HEK293 (cell line): Measurements from ENCODE around the gene TSPO2.

Experiments used
- CTCF ChIA-PET: fragments of 350-600 bp; formaldehyde crosslinking; extraction: SDS; loops from one replicate; lab custom pipeline; 2021; ENCODE audit warnings: antibody characterized with exemption; lab: Yijun Ruan, JAX
- POLR2A ChIA-PET: fragments of 300-600 bp; formaldehyde crosslinking; extraction: SDS; loops from one replicate; lab custom pipeline; 2020; ENCODE audit warnings: antibody characterized with exemption, inconsistent platforms; lab: Yijun Ruan, JAX
- H3K27ac ChIP-seq: fragments of 200-500 bp; sonication (Bioruptor generic); 2 replicates; pipeline ENCODE4 v1.5.1; 2014; ENCODE audit warnings: low read depth, low read length, control low read depth, inconsistent platforms; ENCODE audit errors: extremely low read depth
- H3K36me3 ChIP-seq, 2 experiments: fragments of 200-500 bp in 1 of 2; sonication (Bioruptor generic) in 1 of 2; 1 replicate in 1 of 2; 2 replicates in 1 of 2; pipeline ENCODE4 v1.5.1; 2014 to 2017; ENCODE audit warnings: inconsistent platforms in 2 of 2, low read length in 2 of 2; ENCODE audit not compliant: control insufficient read depth in 2 of 2, insufficient read depth in 1 of 2
- H3K4me1 ChIP-seq: fragments of 200-500 bp; sonication (Bioruptor generic); 2 replicates; pipeline ENCODE4 v1.5.1; 2014; ENCODE audit warnings: mild to moderate bottlenecking, low read length, inconsistent platforms; ENCODE audit not compliant: control insufficient read depth, insufficient read depth
- H3K4me3 ChIP-seq: 2 replicates; pipeline ENCODE4 v1.5.1; 2011; ENCODE audit warnings: low read depth, mild to moderate bottlenecking, control low read depth, low read length, moderate library complexity
- H3K9me3 ChIP-seq: fragments of 200-500 bp; sonication (Bioruptor generic); 2 replicates; pipeline ENCODE4 v1.5.1; 2014; ENCODE audit warnings: low read depth, low read length, inconsistent platforms; ENCODE audit not compliant: control insufficient read depth, insufficient read depth
- GLIS2 ChIP-seq: fragments of 450-650 bp; formaldehyde crosslinking; IDR thresholded peaks from 2 replicates; pipeline ENCODE4 v1.5.1; 2016; ENCODE audit warnings: missing biosample characterization, missing genetic modification characterization
- KLF10 ChIP-seq: fragments of 450-650 bp; IDR thresholded peaks from 2 replicates; pipeline ENCODE4 v1.5.1; 2018; ENCODE audit warnings: missing biosample characterization, mild to moderate bottlenecking, missing genetic modification characterization
- ZBTB17 ChIP-seq: fragments of 450-650 bp; formaldehyde crosslinking; IDR thresholded peaks from 2 replicates; pipeline ENCODE4 v1.5.1; 2016; ENCODE audit warnings: missing biosample characterization, missing genetic modification characterization
- ZBTB48 ChIP-seq: fragments of 450-650 bp; formaldehyde crosslinking; IDR thresholded peaks from 2 replicates; pipeline ENCODE4 v1.5.1; 2016; ENCODE audit warnings: missing biosample characterization, missing genetic modification characterization
- ZIC2 ChIP-seq: fragments of 450-650 bp; formaldehyde crosslinking; IDR thresholded peaks from 2 replicates; pipeline ENCODE4 v1.5.1; 2016; ENCODE audit warnings: missing biosample characterization, missing genetic modification characterization
- ZNF112 ChIP-seq: fragments of 450-650 bp; formaldehyde crosslinking; IDR thresholded peaks from 2 replicates; pipeline ENCODE4 v1.5.0; 2017; ENCODE audit warnings: missing biosample characterization, missing genetic modification characterization
- ZNF16 ChIP-seq: fragments of 450-650 bp; formaldehyde crosslinking; IDR thresholded peaks from 2 replicates; pipeline ENCODE4 v1.5.1; 2016; ENCODE audit warnings: low read depth, missing biosample characterization, missing genetic modification characterization
- ZNF202 ChIP-seq: fragments of 450-650 bp; formaldehyde crosslinking; IDR thresholded peaks from 2 replicates; pipeline ENCODE4 v1.5.1; 2016; ENCODE audit warnings: missing biosample characterization, missing genetic modification characterization, borderline replicate concordance
- ZNF24 ChIP-seq: fragments of 450-650 bp; formaldehyde crosslinking; IDR thresholded peaks from 2 replicates; pipeline ENCODE4 v1.5.1; 2016; ENCODE audit warnings: missing biosample characterization, missing genetic modification characterization
- ZNF354C ChIP-seq: fragments of 450-650 bp; formaldehyde crosslinking; IDR thresholded peaks from 2 replicates; pipeline ENCODE4 v1.5.1; 2016; ENCODE audit warnings: missing biosample characterization, missing genetic modification characterization, low read depth, borderline replicate concordance
- ZNF366 ChIP-seq: fragments of 450-650 bp; formaldehyde crosslinking; conservative IDR thresholded peaks from 2 replicates; pipeline ENCODE4 v1.5.1; 2016; ENCODE audit warnings: missing biosample characterization, missing genetic modification characterization
- ZNF394 ChIP-seq: fragments of 450-650 bp; formaldehyde crosslinking; IDR thresholded peaks from 2 replicates; pipeline ENCODE4 v1.5.1; 2016; ENCODE audit warnings: missing biosample characterization, missing genetic modification characterization, mild to moderate bottlenecking, moderate library complexity, borderline replicate concordance
- ZNF426 ChIP-seq: fragments of 450-650 bp; formaldehyde crosslinking; IDR thresholded peaks from 2 replicates; pipeline ENCODE4 v1.5.1; 2017; ENCODE audit warnings: missing biosample characterization, missing genetic modification characterization, mild to moderate bottlenecking, inconsistent platforms, moderate library complexity
- ZNF521 ChIP-seq: fragments of 450-650 bp; formaldehyde crosslinking; IDR thresholded peaks from 2 replicates; pipeline ENCODE4 v1.5.1; 2017; ENCODE audit warnings: missing biosample characterization, mild to moderate bottlenecking, missing genetic modification characterization
- ZNF791 ChIP-seq: fragments of 450-650 bp; formaldehyde crosslinking; IDR thresholded peaks from 2 replicates; pipeline ENCODE4 v1.5.1; 2016; ENCODE audit warnings: missing biosample characterization, missing genetic modification characterization
- ZNF830 ChIP-seq: fragments of 450-650 bp; IDR thresholded peaks from 2 replicates; pipeline ENCODE4 v1.5.0; 2018; ENCODE audit warnings: missing biosample characterization, missing genetic modification characterization, low read depth, mild to moderate bottlenecking, moderate library complexity
- TF ChIP-seq, protein P1 (sequence below): fragments of 450-650 bp; formaldehyde crosslinking; IDR thresholded peaks from 2 replicates; pipeline ENCODE4 v1.5.1; 2016; ENCODE audit warnings: missing biosample characterization, missing genetic modification characterization
- TF ChIP-seq, protein P2 (sequence below): fragments of 450-650 bp; formaldehyde crosslinking; IDR thresholded peaks from 2 replicates; pipeline ENCODE4 v1.5.1; 2016; ENCODE audit warnings: missing biosample characterization, missing genetic modification characterization
- TF ChIP-seq, protein P3 (sequence below): fragments of 450-650 bp; formaldehyde crosslinking; IDR thresholded peaks from 2 replicates; pipeline ENCODE4 v1.5.1; 2016; ENCODE audit warnings: missing biosample characterization, missing genetic modification characterization
- TF ChIP-seq, protein P4 (sequence below): fragments of 450-650 bp; formaldehyde crosslinking; IDR thresholded peaks from 2 replicates; pipeline ENCODE4; 2016; ENCODE audit warnings: missing biosample characterization, missing genetic modification characterization
- TF ChIP-seq, protein P5 (sequence below): fragments of 450-650 bp; formaldehyde crosslinking; IDR thresholded peaks from 2 replicates; pipeline ENCODE4 v1.5.1; 2016; ENCODE audit warnings: missing biosample characterization, missing genetic modification characterization, low read depth
- TF ChIP-seq, protein P6 (sequence below): fragments of 450-650 bp; formaldehyde crosslinking; IDR thresholded peaks from 2 replicates; pipeline ENCODE4 v1.5.1; 2016; ENCODE audit warnings: missing biosample characterization, missing genetic modification characterization

The TSPO2 gene

DNA sequence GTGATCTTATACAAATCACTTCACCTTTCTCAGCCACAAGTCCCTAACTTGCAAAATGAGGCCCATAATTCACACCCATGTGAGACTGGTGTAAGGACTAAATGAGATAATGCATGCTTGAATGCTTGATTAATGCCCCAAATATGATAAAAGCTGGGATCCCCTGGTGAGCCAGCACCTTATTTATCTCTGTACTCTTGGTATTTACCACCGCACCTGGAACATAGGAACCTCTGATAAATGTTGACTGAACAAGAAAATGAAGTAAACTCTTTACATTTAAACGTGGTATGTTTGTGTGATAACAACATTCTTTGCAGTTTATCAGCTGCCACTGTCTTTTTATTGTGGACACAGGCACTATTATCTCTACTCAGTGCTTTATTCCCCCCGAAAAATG, 8.3 kb downstream of the TSPO2 start:
- Histone ChIP-seq H3K4me3 (no peak overlapping the region), H3K36me3 (no peaks in the 10 kb centered on the region), H3K27ac (no peak overlapping the region), H3K9me3 (no peaks in the 10 kb centered on the region), H3K4me1 (no peaks in the 10 kb centered on the region)
- ChIA-PET POLR2A (no interaction called here), CTCF (interaction anchor here (0.5 to 10.6 kb wide), 6 partner anchors 11 to 726 kb away, joined by 3 to 100 read pairs (median 4); partner anchors contain the start of genes LRFN2, TSPO2 and UNC5CL)
- no peak for TF ChIP-seq ZNF24
- TF ChIP-seq, protein P1, sequence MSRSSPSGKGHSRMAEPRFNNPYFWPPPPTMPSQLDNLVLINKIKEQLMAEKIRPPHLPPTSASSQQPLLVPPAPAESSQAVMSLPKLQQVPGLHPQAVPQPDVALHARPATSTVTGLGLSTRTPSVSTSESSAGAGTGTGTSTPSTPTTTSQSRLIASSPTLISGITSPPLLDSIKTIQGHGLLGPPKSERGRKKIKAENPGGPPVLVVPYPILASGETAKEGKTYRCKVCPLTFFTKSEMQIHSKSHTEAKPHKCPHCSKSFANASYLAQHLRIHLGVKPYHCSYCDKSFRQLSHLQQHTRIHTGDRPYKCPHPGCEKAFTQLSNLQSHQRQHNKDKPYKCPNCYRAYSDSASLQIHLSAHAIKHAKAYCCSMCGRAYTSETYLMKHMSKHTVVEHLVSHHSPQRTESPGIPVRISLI (tag by site-specific recombination) = no peak
- TF ChIP-seq ZNF354C (tag by site-specific recombination) = no peak
- TF ChIP-seq ZBTB17 = no peak
- TF ChIP-seq, protein P2, sequence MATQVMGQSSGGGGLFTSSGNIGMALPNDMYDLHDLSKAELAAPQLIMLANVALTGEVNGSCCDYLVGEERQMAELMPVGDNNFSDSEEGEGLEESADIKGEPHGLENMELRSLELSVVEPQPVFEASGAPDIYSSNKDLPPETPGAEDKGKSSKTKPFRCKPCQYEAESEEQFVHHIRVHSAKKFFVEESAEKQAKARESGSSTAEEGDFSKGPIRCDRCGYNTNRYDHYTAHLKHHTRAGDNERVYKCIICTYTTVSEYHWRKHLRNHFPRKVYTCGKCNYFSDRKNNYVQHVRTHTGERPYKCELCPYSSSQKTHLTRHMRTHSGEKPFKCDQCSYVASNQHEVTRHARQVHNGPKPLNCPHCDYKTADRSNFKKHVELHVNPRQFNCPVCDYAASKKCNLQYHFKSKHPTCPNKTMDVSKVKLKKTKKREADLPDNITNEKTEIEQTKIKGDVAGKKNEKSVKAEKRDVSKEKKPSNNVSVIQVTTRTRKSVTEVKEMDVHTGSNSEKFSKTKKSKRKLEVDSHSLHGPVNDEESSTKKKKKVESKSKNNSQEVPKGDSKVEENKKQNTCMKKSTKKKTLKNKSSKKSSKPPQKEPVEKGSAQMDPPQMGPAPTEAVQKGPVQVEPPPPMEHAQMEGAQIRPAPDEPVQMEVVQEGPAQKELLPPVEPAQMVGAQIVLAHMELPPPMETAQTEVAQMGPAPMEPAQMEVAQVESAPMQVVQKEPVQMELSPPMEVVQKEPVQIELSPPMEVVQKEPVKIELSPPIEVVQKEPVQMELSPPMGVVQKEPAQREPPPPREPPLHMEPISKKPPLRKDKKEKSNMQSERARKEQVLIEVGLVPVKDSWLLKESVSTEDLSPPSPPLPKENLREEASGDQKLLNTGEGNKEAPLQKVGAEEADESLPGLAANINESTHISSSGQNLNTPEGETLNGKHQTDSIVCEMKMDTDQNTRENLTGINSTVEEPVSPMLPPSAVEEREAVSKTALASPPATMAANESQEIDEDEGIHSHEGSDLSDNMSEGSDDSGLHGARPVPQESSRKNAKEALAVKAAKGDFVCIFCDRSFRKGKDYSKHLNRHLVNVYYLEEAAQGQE (tag by site-specific recombination) = no peak
- no peak for TF ChIP-seq ZNF426 (tag by site-specific recombination)

DNA sequence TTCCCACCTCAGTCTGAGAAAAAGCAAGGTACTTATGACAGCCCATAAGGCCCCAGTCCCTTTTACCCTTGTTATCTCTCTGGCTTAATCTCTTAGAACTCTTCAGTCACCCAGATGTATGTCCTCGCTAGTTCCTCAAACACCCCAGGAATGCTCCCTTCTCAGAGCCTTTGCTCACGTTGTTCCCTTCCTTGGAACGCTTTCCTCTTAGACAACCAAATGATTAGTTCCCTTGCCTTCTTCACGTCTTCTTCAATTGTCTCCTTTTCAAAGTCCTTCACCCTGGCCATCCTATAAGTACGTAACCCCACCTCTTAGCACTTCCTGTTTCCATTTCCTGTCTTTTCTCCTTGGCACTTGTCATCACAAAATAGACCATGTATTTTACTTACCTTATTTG, 9.6 kb downstream of the TSPO2 start:
- POLR2A ChIA-PET = no interaction called here
- H3K36me3 ChIP-seq = no peaks in the 10 kb centered on the region
- H3K27ac ChIP-seq = no peak overlapping the region
- no peaks in the 10 kb centered on the region for H3K9me3 ChIP-seq
- no peak overlapping the region for H3K4me3 ChIP-seq
- H3K4me1 ChIP-seq = no peaks in the 10 kb centered on the region
- TF ChIP-seq ZBTB48 (tag by site-specific recombination) (no peak), GLIS2 (tag by site-specific recombination) (no peak)
- TF ChIP-seq, protein P3, sequence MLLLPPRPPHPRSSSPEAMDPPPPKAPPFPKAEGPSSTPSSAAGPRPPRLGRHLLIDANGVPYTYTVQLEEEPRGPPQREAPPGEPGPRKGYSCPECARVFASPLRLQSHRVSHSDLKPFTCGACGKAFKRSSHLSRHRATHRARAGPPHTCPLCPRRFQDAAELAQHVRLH (tag by site-specific recombination) = no peak
- TF ChIP-seq, protein P4, sequence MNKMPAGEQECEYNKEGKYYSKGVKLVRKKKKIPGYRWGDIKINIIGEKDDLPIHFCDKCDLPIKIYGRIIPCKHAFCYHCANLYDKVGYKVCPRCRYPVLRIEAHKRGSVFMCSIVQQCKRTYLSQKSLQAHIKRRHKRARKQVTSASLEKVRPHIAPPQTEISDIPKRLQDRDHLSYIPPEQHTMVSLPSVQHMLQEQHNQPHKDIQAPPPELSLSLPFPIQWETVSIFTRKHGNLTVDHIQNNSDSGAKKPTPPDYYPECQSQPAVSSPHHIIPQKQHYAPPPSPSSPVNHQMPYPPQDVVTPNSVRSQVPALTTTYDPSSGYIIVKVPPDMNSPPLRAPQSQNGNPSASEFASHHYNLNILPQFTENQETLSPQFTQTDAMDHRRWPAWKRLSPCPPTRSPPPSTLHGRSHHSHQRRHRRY (tag by site-specific recombination) = no peak
- CTCF ChIA-PET = interaction anchor here (1.0 to 10.6 kb wide), 2 partner anchors 13 to 17 kb away, joined by 4 to 100 read pairs; partner anchors contain the start of genes TSPO2 and UNC5CL

DNA sequence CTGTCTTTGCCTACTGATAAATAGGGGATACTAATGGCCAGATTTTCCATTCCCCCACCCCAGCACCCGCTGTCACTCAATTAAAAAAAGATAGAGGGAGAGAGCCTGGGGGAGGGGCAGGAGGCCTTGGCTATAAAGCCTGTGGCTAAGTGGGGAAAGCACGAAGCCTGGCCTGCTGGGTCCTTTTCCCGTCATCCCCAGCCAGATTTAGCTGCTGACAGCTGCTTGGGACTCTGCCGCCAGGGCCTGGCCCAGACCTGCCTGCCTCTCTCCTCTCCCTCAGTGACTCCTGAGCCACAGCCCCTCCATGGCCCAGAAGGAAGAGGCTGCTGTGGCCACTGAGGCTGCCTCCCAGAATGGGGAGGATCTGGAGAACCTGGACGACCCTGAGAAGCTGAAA, 10.8 kb downstream of the TSPO2 start, which contains the start of gene APOBEC2:
Gene APOBEC2, plus strand, starts transcription at position 162 of the 400 bp plus-strand sequence. Its CDS starts 146 bp downstream, at position 308.
- H3K27ac ChIP-seq = no peak within 1 kb of the TSS
- POLR2A ChIA-PET = no interaction called here

More for the DNA sequence above, 10.8 kb downstream of the TSPO2 start, which contains the start of gene APOBEC2:
- Histone ChIP-seq H3K4me3 (no peak within 1 kb of the TSS), H3K9me3 (no peaks in the 10 kb centered on the region), H3K36me3 (no peaks in the 10 kb centered on the region), H3K4me1 (no peaks in the 10 kb centered on the region)
- no peak for TF ChIP-seq ZNF830 (tag by site-specific recombination)
- no peak for TF ChIP-seq ZBTB17
- no peak for TF ChIP-seq ZNF521 (tag by site-specific recombination)
- TF ChIP-seq ZNF202 (tag by site-specific recombination) = no peak
- no peak for TF ChIP-seq ZNF16 (tag by site-specific recombination)
- no peak for TF ChIP-seq ZBTB48 (tag by site-specific recombination)
- TF ChIP-seq ZNF112 (tag by site-specific recombination) = no peak
- no peak for TF ChIP-seq ZNF366
- TF ChIP-seq ZNF791 (tag by site-specific recombination) = no peak
- no peak for TF ChIP-seq ZNF394 (tag by site-specific recombination)
- TF ChIP-seq KLF10 (tag by site-specific recombination) = no peak
- no peak for TF ChIP-seq ZIC2 (tag by site-specific recombination)
- TF ChIP-seq, protein P5, sequence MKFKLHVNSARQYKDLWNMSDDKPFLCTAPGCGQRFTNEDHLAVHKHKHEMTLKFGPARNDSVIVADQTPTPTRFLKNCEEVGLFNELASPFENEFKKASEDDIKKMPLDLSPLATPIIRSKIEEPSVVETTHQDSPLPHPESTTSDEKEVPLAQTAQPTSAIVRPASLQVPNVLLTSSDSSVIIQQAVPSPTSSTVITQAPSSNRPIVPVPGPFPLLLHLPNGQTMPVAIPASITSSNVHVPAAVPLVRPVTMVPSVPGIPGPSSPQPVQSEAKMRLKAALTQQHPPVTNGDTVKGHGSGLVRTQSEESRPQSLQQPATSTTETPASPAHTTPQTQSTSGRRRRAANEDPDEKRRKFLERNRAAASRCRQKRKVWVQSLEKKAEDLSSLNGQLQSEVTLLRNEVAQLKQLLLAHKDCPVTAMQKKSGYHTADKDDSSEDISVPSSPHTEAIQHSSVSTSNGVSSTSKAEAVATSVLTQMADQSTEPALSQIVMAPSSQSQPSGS (tag by site-specific recombination) = no peak
- TF ChIP-seq, protein P6, sequence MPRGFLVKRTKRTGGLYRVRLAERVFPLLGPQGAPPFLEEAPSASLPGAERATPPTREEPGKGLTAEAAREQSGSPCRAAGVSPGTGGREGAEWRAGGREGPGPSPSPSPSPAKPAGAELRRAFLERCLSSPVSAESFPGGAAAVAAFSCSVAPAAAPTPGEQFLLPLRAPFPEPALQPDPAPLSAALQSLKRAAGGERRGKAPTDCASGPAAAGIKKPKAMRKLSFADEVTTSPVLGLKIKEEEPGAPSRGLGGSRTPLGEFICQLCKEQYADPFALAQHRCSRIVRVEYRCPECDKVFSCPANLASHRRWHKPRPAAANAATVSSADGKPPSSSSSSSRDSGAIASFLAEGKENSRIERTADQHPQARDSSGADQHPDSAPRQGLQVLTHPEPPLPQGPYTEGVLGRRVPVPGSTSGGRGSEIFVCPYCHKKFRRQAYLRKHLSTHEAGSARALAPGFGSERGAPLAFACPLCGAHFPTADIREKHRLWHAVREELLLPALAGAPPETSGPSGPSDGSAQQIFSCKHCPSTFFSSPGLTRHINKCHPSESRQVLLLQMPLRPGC (tag by site-specific recombination) = no peak
- TF ChIP-seq, all 188 proteins: peak for 0
- CTCF ChIA-PET = interaction anchor here (0.6 to 10.6 kb wide), 3 partner anchors 14 to 224 kb away, joined by 3 to 100 read pairs (median 5); partner anchors contain the start of genes TSPO2 and UNC5CL
